ENCODE data around the gene ZNF783. TPM values are rescaled to one million over a fixed set of nuclear protein-coding genes. Genes with fewer than 3 reads are reported as not detected.

The ZNF783 gene
- polyA plus RNA-seq (2013): 3.8 and 4.0 TPM in 2 replicates

- peak within 1 kb of the TSS; percentile 89 for H2BK120ac ChIP-seq (ENCODE audit: insufficient read depth, low read length, poor library complexity)
- H3K27me3 ChIP-seq (ENCODE audit: insufficient read depth, low read length): no peaks in the 10 kb centered on the region
- peak within 1 kb of the TSS; percentile 85 for H4K8ac ChIP-seq (ENCODE audit: low read depth, low read length)
- H3K4me3 ChIP-seq (ENCODE audit: low read depth, low read length): peak within 1 kb of the TSS; percentile 77
- peaks cover 6% of the 10 kb centered on the region for H3K79me2 ChIP-seq (ENCODE audit: control insufficient read depth, insufficient read depth, low read length, poor library complexity)
- peak within 1 kb of the TSS; percentile 92 for H3K4me2 ChIP-seq (ENCODE audit: low read length)
- H3K27ac ChIP-seq (ENCODE audit: low read depth, low read length): peak within 1 kb of the TSS; percentile 69
- peak within 1 kb of the TSS; percentile 70 for H2BK5ac ChIP-seq (ENCODE audit: low read depth, low read length, poor library complexity)
- no peaks in the 10 kb centered on the region for H3K9me3 ChIP-seq (ENCODE audit: insufficient read depth, low read depth, low read length)
- no peak within 1 kb of the TSS for H3K23ac ChIP-seq (ENCODE audit: low read length)
- peaks cover 6 to 8% of the 10 kb centered on the region in 2 experiments for H3K4me1 ChIP-seq (ENCODE audit: control insufficient read depth in 1 of 2, insufficient read depth in 2 of 2, low read length in 2 of 2)
- H3K18ac ChIP-seq (ENCODE audit: low read length): peak within 1 kb of the TSS; percentile 91
- no CpG with 5 or more reads among the region's 115 CpGs for WGBS (ENCODE audit: extremely low coverage, insufficient coverage, insufficient read length)
- H2AFZ ChIP-seq (ENCODE audit: insufficient read depth, low read length, poor library complexity): peak within 1 kb of the TSS; percentile 91
- peak within 1 kb of the TSS; percentile 89 for H3K14ac ChIP-seq (ENCODE audit: low read length)
- peak; percentile 85 to 94 for DNase-seq
- peak within 1 kb of the TSS; percentile 94 for H3K9ac ChIP-seq (ENCODE audit: low read length)
- H2AK5ac ChIP-seq (ENCODE audit: low read length): peak within 1 kb of the TSS; percentile 82
- peak within 1 kb of the TSS; percentile 26 for H2BK12ac ChIP-seq (ENCODE audit: low read length)
- peaks cover 10% of the 10 kb centered on the region for H3K79me1 ChIP-seq (ENCODE audit: low read length)
- peaks cover 13 to 14% of the 10 kb centered on the region in 2 experiments for H3K36me3 ChIP-seq (ENCODE audit: control insufficient read depth in 1 of 2, insufficient read depth in 2 of 2, low read length in 2 of 2)
- peak within 1 kb of the TSS; percentile 94 for H4K91ac ChIP-seq (ENCODE audit: low read depth, low read length)
- H3K4ac ChIP-seq (ENCODE audit: low read depth, low read length): peak within 1 kb of the TSS; percentile 77
- peak within 1 kb of the TSS; percentile 90 for H4K12ac ChIP-seq (ENCODE audit: low read depth, low read length)
Observed at GRCh38 chr7:149261829-149262617, at the start of gene ZNF783. Gene ZNF783 (plus strand): TSS chr7:149262196. CDS start chr7:149262334, 138 bp downstream.

GRCh38 chr7:149214020-149214720 is 47.8 kb upstream of the ZNF783 start:
- Histone ChIP-seq H2AK5ac (ENCODE audit: low read length) (no peak overlapping the region), H2AFZ (ENCODE audit: insufficient read depth, low read length, poor library complexity) (no peak overlapping the region), H3K9me3 (ENCODE audit: insufficient read depth, low read depth, low read length) (no peaks in the 10 kb centered on the region), H4K91ac (ENCODE audit: low read depth, low read length) (no peak overlapping the region), H3K79me2 (ENCODE audit: control insufficient read depth, insufficient read depth, low read length, poor library complexity) (no peaks in the 10 kb centered on the region), H4K12ac (ENCODE audit: low read depth, low read length) (no peak overlapping the region), H3K9ac (ENCODE audit: low read length) (no peak overlapping the region), H3K4me1 (ENCODE audit: control insufficient read depth in 1 of 2, insufficient read depth in 2 of 2, low read length in 2 of 2) (peaks cover 1 to 2% of the 10 kb centered on the region in 2 experiments), H3K27ac (ENCODE audit: low read depth, low read length) (no peak overlapping the region), H3K4me2 (ENCODE audit: low read length) (no peak overlapping the region), H3K36me3 (ENCODE audit: control insufficient read depth in 1 of 2, insufficient read depth in 2 of 2, low read length in 2 of 2) (peaks cover 43 to 67% of the 10 kb centered on the region in 2 experiments), H2BK120ac (ENCODE audit: insufficient read depth, low read length, poor library complexity) (no peak overlapping the region), H3K18ac (ENCODE audit: low read length) (no peak overlapping the region), H2BK12ac (ENCODE audit: low read length) (no peak overlapping the region), H3K4ac (ENCODE audit: low read depth, low read length) (no peak overlapping the region), H4K8ac (ENCODE audit: low read depth, low read length) (no peak overlapping the region), H3K27me3 (ENCODE audit: insufficient read depth, low read length) (no peaks in the 10 kb centered on the region), H3K23ac (ENCODE audit: low read length) (no peak overlapping the region), H3K4me3 (ENCODE audit: low read depth, low read length) (no peak overlapping the region), H3K79me1 (ENCODE audit: low read length) (no peaks in the 10 kb centered on the region), H2BK5ac (ENCODE audit: low read depth, low read length, poor library complexity) (no peak overlapping the region), H3K14ac (ENCODE audit: low read length) (no peak overlapping the region)
- DNase-seq: no peak
- WGBS (ENCODE audit: extremely low coverage, insufficient coverage, insufficient read length): no CpG with 5 or more reads among the region's 7 CpGs

GRCh38 chr7:149216402-149216801 is 45.6 kb upstream of the ZNF783 start:
- Histone ChIP-seq H3K23ac (ENCODE audit: low read length) (no peak overlapping the region), H3K27me3 (ENCODE audit: insufficient read depth, low read length) (no peaks in the 10 kb centered on the region), H3K9ac (ENCODE audit: low read length) (no peak overlapping the region), H3K79me1 (ENCODE audit: low read length) (peaks cover 3% of the 10 kb centered on the region), H3K36me3 (ENCODE audit: control insufficient read depth in 1 of 2, insufficient read depth in 2 of 2, low read length in 2 of 2) (peaks cover 34 to 56% of the 10 kb centered on the region in 2 experiments), H3K14ac (ENCODE audit: low read length) (no peak overlapping the region), H4K12ac (ENCODE audit: low read depth, low read length) (no peak overlapping the region), H3K18ac (ENCODE audit: low read length) (no peak overlapping the region), H3K4ac (ENCODE audit: low read depth, low read length) (no peak overlapping the region), H2BK120ac (ENCODE audit: insufficient read depth, low read length, poor library complexity) (no peak overlapping the region), H3K9me3 (ENCODE audit: insufficient read depth, low read depth, low read length) (no peaks in the 10 kb centered on the region), H4K8ac (ENCODE audit: low read depth, low read length) (no peak overlapping the region), H3K4me2 (ENCODE audit: low read length) (no peak overlapping the region), H2BK12ac (ENCODE audit: low read length) (no peak overlapping the region), H3K4me3 (ENCODE audit: low read depth, low read length) (no peak overlapping the region), H2AK5ac (ENCODE audit: low read length) (no peak overlapping the region), H2AFZ (ENCODE audit: insufficient read depth, low read length, poor library complexity) (no peak overlapping the region), H3K4me1 (ENCODE audit: control insufficient read depth in 1 of 2, insufficient read depth in 2 of 2, low read length in 2 of 2) (peaks cover 5 to 9% of the 10 kb centered on the region in 2 experiments), H3K79me2 (ENCODE audit: control insufficient read depth, insufficient read depth, low read length, poor library complexity) (no peaks in the 10 kb centered on the region), H3K27ac (ENCODE audit: low read depth, low read length) (no peak overlapping the region), H2BK5ac (ENCODE audit: low read depth, low read length, poor library complexity) (no peak overlapping the region), H4K91ac (ENCODE audit: low read depth, low read length) (no peak overlapping the region)
- no peak for DNase-seq
- no CpG with 5 or more reads among the region's 2 CpGs for WGBS (ENCODE audit: extremely low coverage, insufficient coverage, insufficient read length)

- H4K8ac ChIP-seq (ENCODE audit: low read depth, low read length): no peak overlapping the region
- no peak overlapping the region for H2BK120ac ChIP-seq (ENCODE audit: insufficient read depth, low read length, poor library complexity)
- H3K9me3 ChIP-seq (ENCODE audit: insufficient read depth, low read depth, low read length): no peaks in the 10 kb centered on the region
- DNase-seq: no peak
- H3K18ac ChIP-seq (ENCODE audit: low read length): no peak overlapping the region
- no peak overlapping the region for H2AFZ ChIP-seq (ENCODE audit: insufficient read depth, low read length, poor library complexity)
- peaks cover 3% of the 10 kb centered on the region for H3K79me1 ChIP-seq (ENCODE audit: low read length)
- H4K12ac ChIP-seq (ENCODE audit: low read depth, low read length): no peak overlapping the region
- H3K79me2 ChIP-seq (ENCODE audit: control insufficient read depth, insufficient read depth, low read length, poor library complexity): no peaks in the 10 kb centered on the region
- H3K4me2 ChIP-seq (ENCODE audit: low read length): no peak overlapping the region
- H3K36me3 ChIP-seq (ENCODE audit: control insufficient read depth in 1 of 2, insufficient read depth in 2 of 2, low read length in 2 of 2): peaks cover 38 to 56% of the 10 kb centered on the region in 2 experiments
- no peak overlapping the region for H3K23ac ChIP-seq (ENCODE audit: low read length)
- no peak overlapping the region for H3K4ac ChIP-seq (ENCODE audit: low read depth, low read length)
- peaks cover 5 to 9% of the 10 kb centered on the region in 2 experiments for H3K4me1 ChIP-seq (ENCODE audit: control insufficient read depth in 1 of 2, insufficient read depth in 2 of 2, low read length in 2 of 2)
- H4K91ac ChIP-seq (ENCODE audit: low read depth, low read length): no peak overlapping the region
- H3K14ac ChIP-seq (ENCODE audit: low read length): no peak overlapping the region
- no peak overlapping the region for H2AK5ac ChIP-seq (ENCODE audit: low read length)
- no CpG with 5 or more reads among the region's 6 CpGs for WGBS (ENCODE audit: extremely low coverage, insufficient coverage, insufficient read length)
- H2BK5ac ChIP-seq (ENCODE audit: low read depth, low read length, poor library complexity): no peak overlapping the region
- no peak overlapping the region for H3K9ac ChIP-seq (ENCODE audit: low read length)
- no peak overlapping the region for H3K4me3 ChIP-seq (ENCODE audit: low read depth, low read length)
- H3K27me3 ChIP-seq (ENCODE audit: insufficient read depth, low read length): no peaks in the 10 kb centered on the region
- no peak overlapping the region for H3K27ac ChIP-seq (ENCODE audit: low read depth, low read length)
- H2BK12ac ChIP-seq (ENCODE audit: low read length): peak overlapping the region; percentile 10
Observed at GRCh38 chr7:149217570-149217969, 44.4 kb upstream of the ZNF783 start.

Measured in trophoblast cell (in vitro differentiated cells and primary cell).